ENCODE measurements around the gene FADS1. TPM values are rescaled to one million over a fixed set of nuclear protein-coding genes. Genes with fewer than 3 reads are reported as not detected.

The FADS1 gene
- total RNA-seq, 1 donor from 2014 or later = 47.1 TPM

- Histone ChIP-seq H3K9me3 (no peaks in the 10 kb centered on the region), H3K27me3 (no peaks in the 10 kb centered on the region), H3K27ac (no peak overlapping the region), H3K4me1 (no peaks in the 10 kb centered on the region), H3K4me3 (no peak overlapping the region), H3K36me3 (peaks cover 38 to 46% of the 10 kb centered on the region in 2 donors)
- intact Hi-C loops (cut with DNase I) = no loop called here
- no peak for DNase-seq (ENCODE audit: low spot score in 2 of 2)
- TF ChIP-seq, protein P1, sequence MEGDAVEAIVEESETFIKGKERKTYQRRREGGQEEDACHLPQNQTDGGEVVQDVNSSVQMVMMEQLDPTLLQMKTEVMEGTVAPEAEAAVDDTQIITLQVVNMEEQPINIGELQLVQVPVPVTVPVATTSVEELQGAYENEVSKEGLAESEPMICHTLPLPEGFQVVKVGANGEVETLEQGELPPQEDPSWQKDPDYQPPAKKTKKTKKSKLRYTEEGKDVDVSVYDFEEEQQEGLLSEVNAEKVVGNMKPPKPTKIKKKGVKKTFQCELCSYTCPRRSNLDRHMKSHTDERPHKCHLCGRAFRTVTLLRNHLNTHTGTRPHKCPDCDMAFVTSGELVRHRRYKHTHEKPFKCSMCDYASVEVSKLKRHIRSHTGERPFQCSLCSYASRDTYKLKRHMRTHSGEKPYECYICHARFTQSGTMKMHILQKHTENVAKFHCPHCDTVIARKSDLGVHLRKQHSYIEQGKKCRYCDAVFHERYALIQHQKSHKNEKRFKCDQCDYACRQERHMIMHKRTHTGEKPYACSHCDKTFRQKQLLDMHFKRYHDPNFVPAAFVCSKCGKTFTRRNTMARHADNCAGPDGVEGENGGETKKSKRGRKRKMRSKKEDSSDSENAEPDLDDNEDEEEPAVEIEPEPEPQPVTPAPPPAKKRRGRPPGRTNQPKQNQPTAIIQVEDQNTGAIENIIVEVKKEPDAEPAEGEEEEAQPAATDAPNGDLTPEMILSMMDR (IDR thresholded peaks at IDR 0.05) = no peak
Observed at GRCh38 chr11:61783717-61784505, 32.9 kb downstream of the FADS1 start.

- no peaks in the 10 kb centered on the region for H3K27me3 ChIP-seq
- no peak overlapping the region for H3K27ac ChIP-seq
- intact Hi-C loops (cut with DNase I) = no loop called here
- peaks cover 27 to 35% of the 10 kb centered on the region in 2 donors for H3K36me3 ChIP-seq
- no peak for DNase-seq (ENCODE audit: low spot score in 2 of 2)
- H3K4me1 ChIP-seq = no peaks in the 10 kb centered on the region
- no peak overlapping the region for H3K4me3 ChIP-seq
- H3K9me3 ChIP-seq = no peaks in the 10 kb centered on the region
- TF ChIP-seq, protein P1 (IDR thresholded peaks at IDR 0.05) = no peak
Observed at GRCh38 chr11:61782841-61783240, 34.0 kb downstream of the FADS1 start.

DNA sequence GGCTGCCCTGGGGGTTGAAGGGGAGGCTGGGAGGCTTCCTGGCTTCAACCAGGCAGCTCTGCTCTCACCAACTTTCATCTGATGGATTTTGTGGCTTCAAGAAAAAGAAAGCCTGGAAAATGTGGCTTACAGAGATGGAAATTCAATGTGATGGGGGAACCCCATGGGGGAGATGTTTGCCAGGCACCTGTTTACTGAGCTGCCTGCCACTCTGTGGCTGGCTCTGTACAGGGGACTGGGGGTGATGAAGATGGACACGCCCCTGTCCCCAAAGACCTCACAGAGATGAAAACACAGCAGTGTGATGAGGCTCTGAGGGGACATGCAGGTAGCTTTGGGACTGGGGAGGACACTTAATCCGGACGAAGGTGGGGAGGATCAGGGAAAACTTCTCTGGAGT is 34.5 kb downstream of the FADS1 start:
- Histone ChIP-seq H3K4me1 (no peaks in the 10 kb centered on the region), H3K36me3 (peaks cover 24 to 30% of the 10 kb centered on the region in 2 donors), H3K4me3 (no peak overlapping the region), H3K27me3 (no peaks in the 10 kb centered on the region), H3K27ac (no peak overlapping the region), H3K9me3 (no peaks in the 10 kb centered on the region)
- TF ChIP-seq, protein P1 (IDR thresholded peaks at IDR 0.05) = no peak
- intact Hi-C loops (cut with DNase I) = no loop called here
- no peak for DNase-seq (ENCODE audit: low spot score in 2 of 2)

DNA sequence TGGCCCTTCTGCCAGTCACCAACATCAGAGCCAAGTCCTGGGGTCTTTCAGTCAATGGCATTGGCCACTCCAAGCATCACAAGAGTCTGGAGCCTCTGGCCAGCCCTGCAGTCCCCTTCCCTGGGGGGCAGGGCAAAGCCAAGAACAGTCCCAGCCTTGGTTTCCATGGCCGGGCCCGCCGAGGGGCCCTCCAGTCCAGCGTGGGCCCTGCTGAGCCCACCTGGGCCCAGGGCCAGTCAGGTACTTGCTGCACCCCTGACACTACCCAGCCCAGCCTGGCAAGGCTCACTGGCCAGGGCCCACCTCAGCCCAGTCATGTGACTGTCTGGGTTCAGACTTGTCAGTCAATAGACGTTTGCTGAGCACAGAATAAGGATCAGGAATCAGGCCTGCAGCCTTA is 35.2 kb downstream of the FADS1 start:
- H3K4me3 ChIP-seq = no peak overlapping the region
- H3K4me1 ChIP-seq = no peaks in the 10 kb centered on the region
- no peak overlapping the region for H3K27ac ChIP-seq
- TF ChIP-seq, protein P1 (IDR thresholded peaks at IDR 0.05) = no peak
- peaks cover 23% of the 10 kb centered on the region in 2 donors for H3K36me3 ChIP-seq
- no peaks in the 10 kb centered on the region for H3K27me3 ChIP-seq
- intact Hi-C loops (cut with DNase I) = no loop called here
- no peak for DNase-seq (ENCODE audit: low spot score in 2 of 2)
- H3K9me3 ChIP-seq = no peaks in the 10 kb centered on the region

DNA sequence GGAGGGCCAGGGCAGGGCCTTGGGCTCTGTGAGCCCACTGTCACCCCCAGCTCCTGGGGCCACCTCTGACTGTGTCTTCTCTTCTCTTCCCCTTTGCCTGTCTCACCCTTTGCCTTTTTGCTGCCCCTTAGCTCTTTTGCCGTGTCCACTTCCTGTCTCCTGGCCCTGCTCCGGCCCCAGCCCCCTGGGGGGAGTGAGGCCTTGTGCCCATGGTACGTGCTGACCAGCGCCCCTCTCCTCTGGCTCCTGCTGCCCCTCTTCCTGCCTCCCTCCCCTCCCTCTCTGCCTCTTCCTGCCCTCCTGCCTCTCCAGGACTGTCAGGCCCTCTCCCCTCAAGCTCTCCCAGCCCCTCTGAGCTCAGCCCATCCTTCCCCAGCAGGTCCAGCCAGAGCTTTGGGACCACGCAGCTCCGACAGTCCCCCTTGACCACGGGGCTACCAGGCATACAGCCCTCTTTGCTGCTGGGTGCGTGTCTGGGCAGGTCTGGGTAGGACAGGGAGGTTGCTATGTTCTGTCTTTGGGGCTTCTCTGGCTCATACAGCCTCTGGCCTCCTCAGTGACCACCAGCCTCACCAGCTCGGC is 36.1 kb downstream of the FADS1 start:
- TF ChIP-seq, protein P1 (IDR thresholded peaks at IDR 0.05) = no peak
- intact Hi-C loops (cut with DNase I) = no loop called here
- no peaks in the 10 kb centered on the region for H3K9me3 ChIP-seq
- no peak for DNase-seq (ENCODE audit: low spot score in 2 of 2)
- no peak overlapping the region for H3K27ac ChIP-seq
- no peaks in the 10 kb centered on the region for H3K27me3 ChIP-seq
- no peaks in the 10 kb centered on the region for H3K4me1 ChIP-seq
- H3K4me3 ChIP-seq = no peak overlapping the region
- peaks cover 14% of the 10 kb centered on the region in 2 donors for H3K36me3 ChIP-seq
